GM18858 (cell line): ENCODE measurements around the gene OR1J1.

Experiments used
- ATAC-seq: cut with Tn5 transposase; IDR thresholded peaks from one replicate; pipeline ENCODE4 v1.9.1; 2021; ENCODE audit not compliant: unreplicated experiment

The OR1J1 gene

GRCh38 chr9:122445155-122445749, 32.5 kb downstream of the OR1J1 start:
- no peak for ATAC-seq

GRCh38 chr9:122444041-122444733, 33.5 kb downstream of the OR1J1 start:
- no peak for ATAC-seq

DNA sequence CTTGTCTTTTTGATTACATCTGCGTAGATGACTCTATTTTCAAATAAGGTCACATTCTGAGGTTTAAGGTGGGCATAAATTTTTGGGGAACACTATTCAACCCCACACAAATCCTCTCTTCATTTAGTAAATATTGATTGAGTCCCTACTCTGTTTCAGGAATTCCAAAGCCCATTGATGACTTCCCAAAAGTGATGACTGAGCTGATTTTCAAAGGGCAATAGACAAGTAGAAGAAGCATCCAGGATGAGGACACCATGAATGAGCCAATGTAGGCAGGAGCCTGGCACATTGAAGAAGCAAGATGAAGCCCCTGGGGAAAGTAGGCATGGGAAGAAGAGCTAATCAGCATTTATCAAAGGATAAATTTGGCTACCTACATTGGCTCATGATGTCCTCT, 35.2 kb downstream of the OR1J1 start:
- no peak for ATAC-seq
